OCI-LY7 (cell line): ENCODE results near the gene CA11. TPM values are rescaled to one million over a fixed set of nuclear protein-coding genes. Genes with fewer than 3 reads are reported as not detected.

Experiments
- BruUV-seq: library from RNA; stranded (reverse); fragments of 400-500 nt; replicated peaks from 2 replicates; lab custom pipeline; 2021; lab: Mats Ljungman, UMichigan
- CTCF ChIA-PET: fragments of 300-600 bp; sonication (Branson Sonifier 250); formaldehyde crosslinking; loops from one replicate; lab custom pipeline; 2022; ENCODE audit warnings: antibody characterized with exemption; ENCODE audit not compliant: unreplicated experiment; lab: Charles Lee
- POLR2A ChIA-PET: fragments of 300-600 bp; sonication (Branson Sonifier 250); formaldehyde crosslinking; loops from one replicate; lab custom pipeline; 2022; ENCODE audit warnings: antibody characterized with exemption; lab: Charles Lee
- DNase-seq: peaks from one replicate; pipeline ENCODE4 v3.0.0-alpha.2; 2015; ENCODE audit warnings: low spot score
- H2AFZ ChIP-seq: fragments of 200-600 bp; sonication (generic), shearing (Covaris generic); 2 replicates; pipeline ENCODE4 v1.6.1; 2014; ENCODE audit warnings: mild to moderate bottlenecking, antibody characterized with exemption, low read length, moderate library complexity
- H3K27ac ChIP-seq: fragments of 200-600 bp; sonication (generic); 2 replicates; pipeline ENCODE4 v1.5.1; 2014; ENCODE audit warnings: mixed run types, low read depth, mild to moderate bottlenecking, moderate library complexity, low read length, inconsistent platforms; ENCODE audit not compliant: poor library complexity, severe bottlenecking
- H3K36me3 ChIP-seq: fragments of 200-600 bp; sonication (generic); 2 replicates; pipeline ENCODE4 v1.6.1; 2014; ENCODE audit warnings: mild to moderate bottlenecking, antibody characterized with exemption, low read length, moderate library complexity, mixed read lengths; ENCODE audit not compliant: insufficient read depth
- H3K4me1 ChIP-seq: fragments of 200-600 bp; sonication (generic); 2 replicates; pipeline ENCODE4 v1.5.1; 2014; ENCODE audit warnings: mild to moderate bottlenecking, low read length; ENCODE audit not compliant: insufficient read depth, poor library complexity, severe bottlenecking
- H3K4me2 ChIP-seq: fragments of 200-600 bp; sonication (generic); 2 replicates; pipeline ENCODE4 v1.6.1; 2014; ENCODE audit warnings: mild to moderate bottlenecking, low read length
- H3K4me3 ChIP-seq: fragments of 200-600 bp; sonication (generic); 2 replicates; pipeline ENCODE4 v1.5.1; 2014; ENCODE audit warnings: mild to moderate bottlenecking, low read depth, low read length; ENCODE audit not compliant: poor library complexity, severe bottlenecking
- H3K79me2 ChIP-seq: fragments of 200-600 bp; sonication (generic); 2 replicates; pipeline ENCODE4 v1.6.1; 2016; ENCODE audit warnings: low read depth, mild to moderate bottlenecking, low read length, moderate library complexity, mixed read lengths; ENCODE audit not compliant: insufficient read depth
- H3K9me2 ChIP-seq: fragments of 200-600 bp; sonication (generic); 2 replicates; pipeline ENCODE4 v1.6.1; 2016; ENCODE audit warnings: mild to moderate bottlenecking, low read length, mixed read lengths; ENCODE audit not compliant: insufficient read depth
- H3K9me3 ChIP-seq: fragments of 200-600 bp; sonication (generic); 2 replicates; pipeline ENCODE4 v1.6.1; 2014; ENCODE audit warnings: mild to moderate bottlenecking, mixed run types, low read length, mixed read lengths
- H4K20me1 ChIP-seq: fragments of 200-600 bp; sonication (generic); 2 replicates; pipeline ENCODE4 v1.6.1; 2014; ENCODE audit warnings: mild to moderate bottlenecking, antibody characterized with exemption, low read length, moderate library complexity, mixed read lengths; ENCODE audit not compliant: insufficient read depth
- CTCF ChIP-seq: fragments of 200-600 bp; sonication (generic); conservative IDR thresholded peaks from 2 replicates; pipeline ENCODE4 v1.5.1; 2014; ENCODE audit warnings: mild to moderate bottlenecking, antibody characterized with exemption, low read length, moderate library complexity, mixed read lengths
- EZH2phosphoT487 ChIP-seq: fragments of 200-600 bp; sonication (generic); IDR thresholded peaks from 2 replicates; pipeline ENCODE4 v1.6.1; 2018; ENCODE audit warnings: low read depth, borderline replicate concordance, mild to moderate bottlenecking, mixed run types, antibody characterized with exemption, low read length, moderate library complexity, mixed read lengths
- intact Hi-C: fragments of 100-400 bp; cut with micrococcal nuclease; formaldehyde crosslinking; loops from one replicate; pipeline ENCODE4 v1.10.0; 2022; ENCODE audit not compliant: unreplicated experiment
- total RNA-seq, 2 experiments: library from RNA; depleted of rRNA in 1 of 2; stranded (reverse); fragments of >200 nt in 1 of 2; shearing (Covaris generic) in 1 of 2; gene quantifications; 2 replicates each; pipeline ENCODE4 v1.2.3, GENCODE V29; 2014 to 2022

CA11 gene
- total RNA-seq, 2 experiments from 2014 or later: 2.5 to 10.8 TPM

- ChIA-PET CTCF (no interaction called here), POLR2A (no interaction called here)
- TF ChIP-seq CTCF: no peak
- no peak for TF ChIP-seq EZH2phosphoT487
- intact Hi-C loops: no loop called here
- Histone ChIP-seq H3K79me2 (no peaks in the 10 kb centered on the region), H3K36me3 (no peaks in the 10 kb centered on the region), H3K4me2 (no peak overlapping the region), H3K27ac (no peak overlapping the region), H3K9me2 (no peaks in the 10 kb centered on the region), H4K20me1 (no peaks in the 10 kb centered on the region), H2AFZ (no peak overlapping the region), H3K4me1 (peaks cover 2% of the 10 kb centered on the region), H3K4me3 (no peak overlapping the region), H3K9me3 (no peaks in the 10 kb centered on the region)
- no peak for DNase-seq
- no TSS peak for BruUV-seq
Measured at GRCh38 chr19:48673436-48674100, 27.6 kb upstream of the CA11 start.

GRCh38 chr19:48672994-48673393, 27.0 kb upstream of the CA11 start, which contains the start of gene NTN5:
Gene NTN5, minus strand, starts transcription at chr19:48673017. Its CDS starts 2,031 bp downstream, at chr19:48670986.
- no peaks in the 10 kb centered on the region for H3K9me2 ChIP-seq
- DNase-seq: no peak
- no peaks in the 10 kb centered on the region for H3K36me3 ChIP-seq
- H3K79me2 ChIP-seq: no peaks in the 10 kb centered on the region
- CTCF ChIA-PET: no interaction called here
- H3K9me3 ChIP-seq: no peaks in the 10 kb centered on the region
- H2AFZ ChIP-seq: no peak within 1 kb of the TSS
- intact Hi-C loops: no loop called here
- POLR2A ChIA-PET: no interaction called here
- no TSS peak for BruUV-seq
- TF ChIP-seq EZH2phosphoT487: no peak
- no peak for TF ChIP-seq CTCF
- no peaks in the 10 kb centered on the region for H4K20me1 ChIP-seq
- H3K27ac ChIP-seq: no peak within 1 kb of the TSS
- H3K4me3 ChIP-seq: no peak within 1 kb of the TSS
- peaks cover 2% of the 10 kb centered on the region for H3K4me1 ChIP-seq
- no peak within 1 kb of the TSS for H3K4me2 ChIP-seq

GRCh38 chr19:48671446-48671995, 25.5 kb upstream of the CA11 start:
- no TSS peak for BruUV-seq
- H3K79me2 ChIP-seq: no peaks in the 10 kb centered on the region
- no peak for DNase-seq
- no peak overlapping the region for H3K4me2 ChIP-seq
- no peaks in the 10 kb centered on the region for H4K20me1 ChIP-seq
- ChIA-PET CTCF (no interaction called here), POLR2A (no interaction called here)
- intact Hi-C loops: no loop called here
- no peaks in the 10 kb centered on the region for H3K9me3 ChIP-seq
- no peak overlapping the region for H3K4me3 ChIP-seq
- H2AFZ ChIP-seq: no peak overlapping the region
- no peaks in the 10 kb centered on the region for H3K36me3 ChIP-seq
- TF ChIP-seq CTCF (no peak), EZH2phosphoT487 (no peak)
- H3K4me1 ChIP-seq: peaks cover 2% of the 10 kb centered on the region
- no peaks in the 10 kb centered on the region for H3K9me2 ChIP-seq
- no peak overlapping the region for H3K27ac ChIP-seq
